ENCODE results near the gene GNPDA2. TPM values are rescaled to one million over a fixed set of nuclear protein-coding genes. Genes with fewer than 3 reads are reported as not detected.

GNPDA2 gene
- total RNA-seq: 10.8 to 12.3 TPM (median 11.4 TPM) in 3 replicates

- no peak for TF ChIP-seq CTCF (IDR thresholded peaks at IDR 0.05; ENCODE audit: unreplicated experiment)
- Mint-ChIP-seq H3K4me3 (peak within 1 kb of the TSS; percentile 80), H3K36me3 (no peaks in the 10 kb centered on the region), H3K9me3 (peaks cover 4% of the 10 kb centered on the region), H3K4me1 (peaks cover 21% of the 10 kb centered on the region), H3K27me3 (ENCODE audit: low read depth) (peaks cover 11% of the 10 kb centered on the region), H3K27ac (peak within 1 kb of the TSS; percentile 92)
- peak; percentile 71 to 84 for DNase-seq (ENCODE audit: low spot score in 2 of 2, unreplicated experiment in 2 of 2)
Observed at GRCh38 chr4:44726038-44726871, at the start of gene GNPDA2. TSS of gene GNPDA2 (minus strand) at chr4:44726556. CDS start at chr4:44722207, 4,349 bp downstream.

GRCh38 chr4:44772340-44772739, 46.0 kb upstream of the GNPDA2 start:
- no peak overlapping the region for H3K4me3 Mint-ChIP-seq

GRCh38 chr4:44771789-44772188, 45.4 kb upstream of the GNPDA2 start:
- H3K36me3 Mint-ChIP-seq: no peaks in the 10 kb centered on the region
- no peak overlapping the region for H3K27ac Mint-ChIP-seq
- H3K4me3 Mint-ChIP-seq: no peak overlapping the region
- no peaks in the 10 kb centered on the region for H3K27me3 Mint-ChIP-seq (ENCODE audit: low read depth)
- no peak for DNase-seq (ENCODE audit: low spot score in 2 of 2, unreplicated experiment in 2 of 2)
- no peak for TF ChIP-seq CTCF (IDR thresholded peaks at IDR 0.05; ENCODE audit: unreplicated experiment)
- H3K4me1 Mint-ChIP-seq: no peaks in the 10 kb centered on the region
- peaks cover 44% of the 10 kb centered on the region for H3K9me3 Mint-ChIP-seq

More at GRCh38 chr4:44772340-44772739, 46.0 kb upstream of the GNPDA2 start:
- Mint-ChIP-seq H3K36me3 (no peaks in the 10 kb centered on the region), H3K27ac (no peak overlapping the region), H3K27me3 (ENCODE audit: low read depth) (no peaks in the 10 kb centered on the region), H3K9me3 (peaks cover 46% of the 10 kb centered on the region), H3K4me1 (no peaks in the 10 kb centered on the region)
- TF ChIP-seq CTCF (IDR thresholded peaks at IDR 0.05; ENCODE audit: unreplicated experiment): no peak
- DNase-seq (ENCODE audit: low spot score in 2 of 2, unreplicated experiment in 2 of 2): no peak

- H3K4me1 Mint-ChIP-seq: no peaks in the 10 kb centered on the region
- peaks cover under 1% of the 10 kb centered on the region for H3K27me3 Mint-ChIP-seq (ENCODE audit: low read depth)
- H3K9me3 Mint-ChIP-seq: peaks cover 6% of the 10 kb centered on the region
- H3K36me3 Mint-ChIP-seq: no peaks in the 10 kb centered on the region
- no peak overlapping the region for H3K4me3 Mint-ChIP-seq
- no peak overlapping the region for H3K27ac Mint-ChIP-seq
- no peak for TF ChIP-seq CTCF (IDR thresholded peaks at IDR 0.05; ENCODE audit: unreplicated experiment)
- no peak for DNase-seq (ENCODE audit: low spot score in 2 of 2, unreplicated experiment in 2 of 2)
Observed at GRCh38 chr4:44766453-44766852, 40.1 kb upstream of the GNPDA2 start.

- H3K4me1 Mint-ChIP-seq: no peaks in the 10 kb centered on the region
Observed at GRCh38 chr4:44765116-44765515, 38.8 kb upstream of the GNPDA2 start.

More at GRCh38 chr4:44765116-44765515, 38.8 kb upstream of the GNPDA2 start:
- H3K36me3 Mint-ChIP-seq: no peaks in the 10 kb centered on the region
- TF ChIP-seq CTCF (IDR thresholded peaks at IDR 0.05; ENCODE audit: unreplicated experiment): no peak
- DNase-seq (ENCODE audit: low spot score in 2 of 2, unreplicated experiment in 2 of 2): no peak
- no peak overlapping the region for H3K27ac Mint-ChIP-seq
- H3K4me3 Mint-ChIP-seq: no peak overlapping the region
- peaks cover 7% of the 10 kb centered on the region for H3K27me3 Mint-ChIP-seq (ENCODE audit: low read depth)
- H3K9me3 Mint-ChIP-seq: peaks cover 4% of the 10 kb centered on the region
